MM.1S (cell line): ENCODE results near the gene ADRM1.

ENCODE experiments used
- DNase-seq: peaks from one replicate; pipeline ENCODE4 v3.0.0-alpha.2; 2015
- H2AFZ ChIP-seq: fragments of 300-600 bp; sonication (generic); 2 replicates; pipeline ENCODE4 v1.6.0; 2016; ENCODE audit warnings: antibody characterized with exemption, low read length
- H3F3A ChIP-seq: fragments of 300-600 bp; sonication (generic); 2 replicates; pipeline ENCODE4 v1.6.1; 2016; ENCODE audit warnings: mild to moderate bottlenecking, antibody characterized with exemption, low read length, moderate library complexity, mixed read lengths; ENCODE audit not compliant: insufficient read depth
- H3K27ac ChIP-seq: fragments of 300-600 bp; sonication (generic); 2 replicates; pipeline ENCODE4 v1.5.1; 2016; ENCODE audit warnings: mild to moderate bottlenecking, low read length
- H3K27me3 ChIP-seq: fragments of 300-600 bp; sonication (generic); replicated peaks from 2 replicates; pipeline ENCODE4 v1.6.0; 2016; ENCODE audit warnings: low read length; ENCODE audit not compliant: insufficient read depth
- H3K36me3 ChIP-seq: fragments of 300-600 bp; sonication (generic); replicated peaks from 2 replicates; pipeline ENCODE4 v1.6.1; 2016; ENCODE audit warnings: mild to moderate bottlenecking, low read length, mixed read lengths; ENCODE audit not compliant: insufficient read depth
- H3K4me1 ChIP-seq: fragments of 300-600 bp; sonication (generic); 2 replicates; pipeline ENCODE4 v1.6.1; 2016; ENCODE audit warnings: low read length, mixed read lengths
- H3K4me2 ChIP-seq: fragments of 300-600 bp; sonication (generic); 2 replicates; pipeline ENCODE4 v1.6.0; 2016; ENCODE audit warnings: low read depth, low read length
- H3K4me3 ChIP-seq: fragments of 300-600 bp; sonication (generic); 2 replicates; pipeline ENCODE4 v1.5.1; 2016; ENCODE audit warnings: low read length, mixed read lengths
- H3K79me2 ChIP-seq: fragments of 300-600 bp; sonication (generic); 2 replicates; pipeline ENCODE4 v1.6.1; 2016; ENCODE audit warnings: mixed run types, low read length, mixed read lengths
- H3K9ac ChIP-seq: fragments of 300-600 bp; sonication (generic); 2 replicates; pipeline ENCODE4 v1.6.1; 2016; ENCODE audit warnings: low read length, mixed read lengths
- H3K9me2 ChIP-seq: fragments of 300-600 bp; sonication (generic); replicated peaks from 2 replicates; pipeline ENCODE4 v1.6.1; 2016; ENCODE audit warnings: mild to moderate bottlenecking, low read length, mixed read lengths; ENCODE audit not compliant: insufficient read depth
- H3K9me3 ChIP-seq: fragments of 300-600 bp; sonication (generic); replicated peaks from 2 replicates; pipeline ENCODE4 v1.6.1; 2016; ENCODE audit warnings: mild to moderate bottlenecking, low read length, mixed read lengths; ENCODE audit not compliant: insufficient read depth
- H4K20me1 ChIP-seq: fragments of 300-600 bp; sonication (generic); 2 replicates; pipeline ENCODE4 v1.6.1; 2016; ENCODE audit warnings: mild to moderate bottlenecking, low read length, moderate library complexity, mixed read lengths; ENCODE audit not compliant: insufficient read depth
- EZH2 ChIP-seq: fragments of 300-600 bp; sonication (generic); optimal IDR thresholded peaks from 2 replicates; pipeline ENCODE3; 2017; ENCODE audit warnings: low read depth, mild to moderate bottlenecking, antibody characterized with exemption, low read length, mixed read lengths
- EZH2phosphoT487 ChIP-seq: fragments of 300-600 bp; sonication (generic); IDR thresholded peaks from 2 replicates; pipeline ENCODE4 v1.6.1; 2018; ENCODE audit warnings: antibody characterized with exemption, low read length
- TF ChIP-seq, protein P1 (sequence below): fragments of 300-600 bp; sonication (generic); IDR thresholded peaks from 2 replicates; pipeline ENCODE4 v1.5.1; 2016; ENCODE audit warnings: antibody characterized with exemption, low read length, mixed read lengths

ADRM1 gene

DNA sequence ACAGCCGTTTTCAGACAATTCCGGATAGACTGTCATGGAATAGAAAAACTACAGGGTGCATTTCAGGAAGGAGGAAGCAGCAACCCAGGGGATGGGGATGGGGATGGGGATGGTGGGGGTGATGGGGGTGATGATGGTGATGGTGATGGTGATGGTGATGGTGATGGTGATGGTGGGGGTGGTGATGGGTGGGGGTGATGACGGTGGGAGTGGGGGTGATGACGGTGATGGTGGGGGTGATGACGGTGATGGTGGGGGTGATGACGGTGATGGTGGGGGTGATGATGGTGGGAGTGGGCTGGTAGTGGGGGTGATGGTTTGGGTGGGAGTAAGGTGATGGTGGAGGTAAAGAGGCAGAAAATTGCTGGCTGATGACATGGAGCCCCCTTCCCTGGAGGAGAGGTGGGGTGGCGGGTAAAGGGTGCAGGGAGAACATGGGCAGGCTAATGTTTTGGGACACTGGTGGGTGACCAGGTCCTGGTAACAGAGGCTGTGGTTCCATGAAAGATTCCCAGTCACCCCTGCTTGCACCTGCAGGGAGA lies 46.8 kb downstream of the ADRM1 start:
- Histone ChIP-seq H3K27me3 (no peaks in the 10 kb centered on the region), H3K9me2 (no peaks in the 10 kb centered on the region), H3K36me3 (no peaks in the 10 kb centered on the region; the same call in 1 of the 2 replicates), H3K79me2 (peaks cover 3% of the 10 kb centered on the region; the same call in 1 of the 2 replicates), H3F3A (no peaks in the 10 kb centered on the region), H3K4me3 (no peak overlapping the region), H3K27ac (no peak overlapping the region), H3K9me3 (no peaks in the 10 kb centered on the region), H4K20me1 (no peaks in the 10 kb centered on the region), H3K9ac (no peak overlapping the region), H2AFZ (no peak overlapping the region), H3K4me1 (no peaks in the 10 kb centered on the region), H3K4me2 (no peak overlapping the region)
- TF ChIP-seq EZH2, result no peak
- TF ChIP-seq, protein P1, sequence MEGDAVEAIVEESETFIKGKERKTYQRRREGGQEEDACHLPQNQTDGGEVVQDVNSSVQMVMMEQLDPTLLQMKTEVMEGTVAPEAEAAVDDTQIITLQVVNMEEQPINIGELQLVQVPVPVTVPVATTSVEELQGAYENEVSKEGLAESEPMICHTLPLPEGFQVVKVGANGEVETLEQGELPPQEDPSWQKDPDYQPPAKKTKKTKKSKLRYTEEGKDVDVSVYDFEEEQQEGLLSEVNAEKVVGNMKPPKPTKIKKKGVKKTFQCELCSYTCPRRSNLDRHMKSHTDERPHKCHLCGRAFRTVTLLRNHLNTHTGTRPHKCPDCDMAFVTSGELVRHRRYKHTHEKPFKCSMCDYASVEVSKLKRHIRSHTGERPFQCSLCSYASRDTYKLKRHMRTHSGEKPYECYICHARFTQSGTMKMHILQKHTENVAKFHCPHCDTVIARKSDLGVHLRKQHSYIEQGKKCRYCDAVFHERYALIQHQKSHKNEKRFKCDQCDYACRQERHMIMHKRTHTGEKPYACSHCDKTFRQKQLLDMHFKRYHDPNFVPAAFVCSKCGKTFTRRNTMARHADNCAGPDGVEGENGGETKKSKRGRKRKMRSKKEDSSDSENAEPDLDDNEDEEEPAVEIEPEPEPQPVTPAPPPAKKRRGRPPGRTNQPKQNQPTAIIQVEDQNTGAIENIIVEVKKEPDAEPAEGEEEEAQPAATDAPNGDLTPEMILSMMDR, result no peak
- DNase-seq, result no peak

DNA sequence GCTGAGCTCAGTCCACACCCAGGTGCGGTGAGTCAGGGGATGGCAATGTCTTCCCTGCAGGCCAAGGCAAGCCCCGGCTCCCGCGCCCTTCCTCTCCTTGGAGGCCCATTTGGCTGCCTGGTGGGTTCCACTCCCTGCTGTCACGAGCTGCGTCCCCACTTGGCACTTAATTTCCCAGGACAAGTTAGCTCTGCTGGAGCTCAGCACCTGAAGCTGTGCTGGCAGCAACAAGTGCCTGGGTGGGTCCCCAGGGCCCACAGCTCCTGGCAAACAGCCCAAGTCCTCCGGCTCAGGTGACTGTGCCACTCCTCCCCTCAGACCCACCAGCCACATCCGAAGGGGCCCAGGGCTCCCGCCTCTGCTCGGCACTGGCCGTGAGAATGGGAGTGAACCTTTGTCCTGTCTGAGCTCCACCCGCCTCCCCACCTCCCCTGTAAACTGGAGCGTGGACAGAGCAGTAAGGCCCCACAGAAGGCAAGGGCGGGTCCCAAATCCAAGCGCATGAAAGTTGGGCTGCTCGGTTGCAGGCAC lies 47.4 kb downstream of the ADRM1 start:
- Histone ChIP-seq H3K4me2 (no peak overlapping the region), H3K36me3 (no peaks in the 10 kb centered on the region; the same call in 1 of the 2 replicates), H3K79me2 (peaks cover 9% of the 10 kb centered on the region), H3K9ac (no peak overlapping the region), H3K27ac (no peak overlapping the region), H3K27me3 (no peaks in the 10 kb centered on the region), H3K9me2 (no peaks in the 10 kb centered on the region), H2AFZ (no peak overlapping the region), H3K9me3 (no peaks in the 10 kb centered on the region), H3K4me3 (no peak overlapping the region), H3F3A (no peaks in the 10 kb centered on the region), H3K4me1 (no peaks in the 10 kb centered on the region), H4K20me1 (no peaks in the 10 kb centered on the region)
- TF ChIP-seq EZH2 (no peak), EZH2phosphoT487 (no peak)
- TF ChIP-seq, protein P1, result no peak
- DNase-seq, result no peak

DNA sequence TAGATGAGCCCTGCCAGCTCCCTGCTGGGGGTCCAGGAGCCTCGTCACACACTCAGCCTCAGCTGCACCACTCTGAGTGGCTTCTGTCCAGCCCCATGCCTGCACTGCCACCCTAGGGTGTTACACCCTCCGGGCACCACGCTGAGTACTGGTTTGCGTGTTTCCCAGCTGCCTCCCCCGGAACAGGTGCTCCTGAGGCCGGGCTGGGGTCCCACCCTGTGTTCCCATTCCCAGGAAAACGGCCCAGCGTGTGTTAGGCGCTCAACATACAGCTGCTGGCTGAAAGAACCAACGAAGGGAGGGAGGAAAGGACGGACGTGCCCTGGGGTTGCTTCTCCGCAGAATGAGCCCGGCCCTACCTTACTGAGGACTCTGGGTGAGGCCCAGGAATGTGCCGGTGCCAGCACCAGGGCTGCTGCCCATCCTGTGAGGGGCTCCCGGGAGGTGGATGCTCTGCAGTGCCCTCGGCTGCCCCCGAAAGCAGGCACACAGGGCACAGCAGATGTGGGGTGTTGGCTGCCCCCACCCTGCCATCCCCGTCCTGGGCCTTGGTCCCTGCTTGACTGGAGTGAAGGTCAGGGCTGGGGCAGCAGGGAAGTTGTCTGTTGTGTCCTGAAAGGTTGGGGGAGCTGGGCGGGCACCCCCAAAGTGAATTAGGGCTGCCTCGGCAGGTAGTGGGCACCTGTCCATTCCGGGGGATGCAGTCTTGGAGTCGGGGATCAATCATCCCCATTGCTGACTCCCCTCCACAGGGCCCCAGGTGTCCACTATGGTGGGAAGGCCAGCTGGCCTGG lies 48.0 kb downstream of the ADRM1 start:
- TF ChIP-seq, protein P1, result no peak
- TF ChIP-seq EZH2phosphoT487 (no peak), EZH2 (no peak)
- H4K20me1 ChIP-seq, result no peaks in the 10 kb centered on the region
- H3K9me3 ChIP-seq, result no peaks in the 10 kb centered on the region
- no peaks in the 10 kb centered on the region for H3F3A ChIP-seq
- no peaks in the 10 kb centered on the region for H3K4me1 ChIP-seq
- H2AFZ ChIP-seq, result no peak overlapping the region
- no peak for DNase-seq
- H3K9ac ChIP-seq, result no peak overlapping the region
- no peak overlapping the region for H3K27ac ChIP-seq
- no peaks in the 10 kb centered on the region for H3K27me3 ChIP-seq
- peaks cover 12% of the 10 kb centered on the region for H3K79me2 ChIP-seq
- no peaks in the 10 kb centered on the region; the same call in 1 of the 2 replicates for H3K36me3 ChIP-seq
- no peaks in the 10 kb centered on the region for H3K9me2 ChIP-seq
- H3K4me3 ChIP-seq, result no peak overlapping the region
- no peak overlapping the region for H3K4me2 ChIP-seq
